ENCODE results near the gene TNNC2. TPM values are rescaled to one million over a fixed set of nuclear protein-coding genes. Genes with fewer than 3 reads are reported as not detected.
"Not testable (repeated sequence)": the region's sequence is repeated elsewhere in the genome, so short reads cannot be mapped to it uniquely, and the experiment has no call there.

The TNNC2 gene
- total RNA-seq, 1 experiment from 2014 or later: not detected

DNA sequence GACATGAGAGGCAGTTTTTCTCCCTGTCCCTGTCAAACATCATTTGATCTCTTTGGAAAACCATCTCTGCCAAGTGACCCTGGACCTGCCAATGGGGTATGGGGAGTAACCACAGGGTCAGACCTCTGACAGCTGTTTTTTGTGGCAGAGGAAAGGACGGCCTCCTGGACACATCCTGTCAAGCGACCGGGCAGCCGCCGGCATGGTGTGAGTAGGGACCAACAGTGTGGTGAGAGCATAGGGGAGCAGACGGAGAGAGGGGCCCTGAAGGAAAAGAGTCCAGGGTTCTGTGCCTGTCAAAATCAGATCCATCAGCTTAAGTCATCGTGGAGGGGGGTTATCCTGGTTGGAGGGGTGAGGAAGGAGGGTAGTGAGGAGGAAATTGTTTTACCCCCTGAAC lies 25.3 kb downstream of the TNNC2 start:
- Histone ChIP-seq H4K20me1 (ENCODE audit: insufficient read depth) (no peaks in the 10 kb centered on the region), H3F3A (ENCODE audit: insufficient read depth, low read depth) (peaks cover 17% of the 10 kb centered on the region), H3K9me2 (ENCODE audit: insufficient read depth) (no peaks in the 10 kb centered on the region), H3K9me3 (ENCODE audit: insufficient read depth, low read depth) (no peaks in the 10 kb centered on the region), H3K27me3 (ENCODE audit: insufficient read depth, low read depth) (no peaks in the 10 kb centered on the region), H3K36me3 (ENCODE audit: low read depth) (peaks cover 31% of the 10 kb centered on the region), H3K79me2 (ENCODE audit: low read depth) (no peaks in the 10 kb centered on the region), H3K4me1 (replicated peaks; ENCODE audit: insufficient read depth) (no peaks in the 10 kb centered on the region), H3K4me3 (no peak overlapping the region), H2AFZ (no peak overlapping the region), H3K27ac (no peak overlapping the region), H3K4me2 (no peak overlapping the region)
- intact Hi-C loops (cut with micrococcal nuclease; ENCODE audit: unreplicated experiment): no loop called here
- no TSS peak for BruUV-seq (replicated peaks)
- ChIA-PET CTCF (interaction anchor here (0.6 kb wide), 1 partner anchor 1395 kb away, joined by 3 read pairs; no protein-coding TSS in a partner anchor), POLR2A (ENCODE audit: unreplicated experiment) (no interaction called here)
- peak in 1 of 2 experiments; percentile 15 for DNase-seq
- no peak for TF ChIP-seq EZH2 (IDR thresholded peaks at IDR 0.05; ENCODE audit: low read depth)
- TF ChIP-seq, protein P1, sequence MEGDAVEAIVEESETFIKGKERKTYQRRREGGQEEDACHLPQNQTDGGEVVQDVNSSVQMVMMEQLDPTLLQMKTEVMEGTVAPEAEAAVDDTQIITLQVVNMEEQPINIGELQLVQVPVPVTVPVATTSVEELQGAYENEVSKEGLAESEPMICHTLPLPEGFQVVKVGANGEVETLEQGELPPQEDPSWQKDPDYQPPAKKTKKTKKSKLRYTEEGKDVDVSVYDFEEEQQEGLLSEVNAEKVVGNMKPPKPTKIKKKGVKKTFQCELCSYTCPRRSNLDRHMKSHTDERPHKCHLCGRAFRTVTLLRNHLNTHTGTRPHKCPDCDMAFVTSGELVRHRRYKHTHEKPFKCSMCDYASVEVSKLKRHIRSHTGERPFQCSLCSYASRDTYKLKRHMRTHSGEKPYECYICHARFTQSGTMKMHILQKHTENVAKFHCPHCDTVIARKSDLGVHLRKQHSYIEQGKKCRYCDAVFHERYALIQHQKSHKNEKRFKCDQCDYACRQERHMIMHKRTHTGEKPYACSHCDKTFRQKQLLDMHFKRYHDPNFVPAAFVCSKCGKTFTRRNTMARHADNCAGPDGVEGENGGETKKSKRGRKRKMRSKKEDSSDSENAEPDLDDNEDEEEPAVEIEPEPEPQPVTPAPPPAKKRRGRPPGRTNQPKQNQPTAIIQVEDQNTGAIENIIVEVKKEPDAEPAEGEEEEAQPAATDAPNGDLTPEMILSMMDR (conservative IDR thresholded peaks at IDR 0.05): no peak

DNA sequence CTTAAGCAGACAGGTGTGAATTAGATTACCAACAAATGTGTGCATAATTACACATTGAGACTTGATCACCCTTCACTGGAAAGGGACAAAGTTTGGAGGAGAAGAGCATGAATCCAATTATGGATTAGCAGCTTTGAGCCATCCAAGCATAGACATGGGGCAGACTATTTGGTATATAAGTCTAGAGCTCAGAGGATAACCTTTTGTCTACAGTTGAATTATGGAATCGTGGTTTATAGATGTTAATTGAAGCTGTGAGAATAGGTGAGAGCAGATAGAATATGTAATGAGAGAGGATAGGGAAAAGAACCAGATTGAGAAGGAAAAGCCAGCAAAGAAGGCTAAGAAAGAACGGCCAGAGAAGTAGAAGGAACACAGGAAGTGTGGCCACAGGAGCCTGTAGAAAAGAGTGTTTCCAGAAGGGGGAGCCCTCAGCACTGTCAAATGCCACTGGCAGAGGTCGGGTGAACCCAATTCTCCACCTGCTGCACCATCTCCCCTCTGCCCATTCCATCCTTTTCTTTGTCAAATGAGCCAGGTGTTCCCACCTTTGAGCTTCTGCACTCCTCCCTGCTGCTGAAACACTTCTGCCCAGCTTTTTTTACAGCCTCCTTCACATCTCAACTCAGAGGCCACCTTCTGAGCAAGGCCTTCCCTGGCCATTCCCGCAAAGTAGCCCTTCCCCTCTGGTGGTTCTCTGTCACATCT lies 28.0 kb downstream of the TNNC2 start:
- ChIA-PET CTCF (interaction anchor here (0.6 to 1.3 kb wide), 11 partner anchors 16 to 550 kb away, joined by 3 to 20 read pairs (median 5); partner anchors contain the start of gene ZNF335), POLR2A (ENCODE audit: unreplicated experiment) (interaction anchor here (0.6 kb wide), 3 partner anchors 49 to 462 kb away, joined by 5 to 9 read pairs (median 8); no protein-coding TSS in a partner anchor)
- intact Hi-C loops (cut with micrococcal nuclease; ENCODE audit: unreplicated experiment): loop anchor here (1.0 to 10.0 kb wide), 3 partner anchors 94 to 286 kb away; partner anchors contain the start of gene NCOA5
- no peaks in the 10 kb centered on the region for H3K9me2 ChIP-seq (ENCODE audit: insufficient read depth)
- H3K36me3 ChIP-seq (ENCODE audit: low read depth): peaks cover 40% of the 10 kb centered on the region
- H3F3A ChIP-seq (ENCODE audit: insufficient read depth, low read depth): peaks cover 18% of the 10 kb centered on the region
- no peak overlapping the region for H3K4me3 ChIP-seq
- no peak overlapping the region for H3K4me2 ChIP-seq
- BruUV-seq (replicated peaks): no TSS peak
- no peak overlapping the region for H2AFZ ChIP-seq
- H3K27ac ChIP-seq: peak overlapping the region; percentile 31
- H3K4me1 ChIP-seq (replicated peaks; ENCODE audit: insufficient read depth): no peaks in the 10 kb centered on the region
- no peak for TF ChIP-seq EZH2 (IDR thresholded peaks at IDR 0.05; ENCODE audit: low read depth)
- TF ChIP-seq, protein P1 (conservative IDR thresholded peaks at IDR 0.05): peak; percentile 82
- H3K27me3 ChIP-seq (ENCODE audit: insufficient read depth, low read depth): no peaks in the 10 kb centered on the region
- DNase-seq: peak in 1 of 2 experiments; percentile 70
- peaks cover 1% of the 10 kb centered on the region; the same call in 1 of the 2 replicates for H3K79me2 ChIP-seq (ENCODE audit: low read depth)
- H3K9me3 ChIP-seq (ENCODE audit: insufficient read depth, low read depth): no peaks in the 10 kb centered on the region
- H4K20me1 ChIP-seq (ENCODE audit: insufficient read depth): no peaks in the 10 kb centered on the region

DNA sequence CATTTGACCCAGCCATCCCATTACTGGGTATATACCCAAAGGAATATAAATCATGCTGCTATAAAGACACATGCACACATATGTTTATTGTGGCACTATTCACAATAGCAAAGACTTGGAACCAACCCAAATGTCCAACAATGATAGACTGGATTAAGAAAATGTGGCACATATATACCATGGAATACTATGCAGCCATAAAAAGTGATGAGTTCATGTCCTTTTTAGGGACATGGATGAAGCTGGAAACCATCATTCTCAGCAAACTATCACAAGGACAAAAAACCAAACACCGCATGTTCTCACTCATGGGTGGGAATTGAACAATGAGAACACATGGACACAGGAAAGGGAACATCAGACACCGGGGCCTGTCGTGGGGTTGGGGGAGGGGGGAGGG lies 29.2 kb downstream of the TNNC2 start:
- CTCF ChIA-PET: interaction anchor here (1.3 kb wide), 1 partner anchor 27 kb away, joined by 3 read pairs; no protein-coding TSS in a partner anchor
- not testable (repeated sequence) for H3K9me3 ChIP-seq (ENCODE audit: insufficient read depth, low read depth)
- peaks cover 43% of the 10 kb centered on the region for H3K36me3 ChIP-seq (ENCODE audit: low read depth)

DNA sequence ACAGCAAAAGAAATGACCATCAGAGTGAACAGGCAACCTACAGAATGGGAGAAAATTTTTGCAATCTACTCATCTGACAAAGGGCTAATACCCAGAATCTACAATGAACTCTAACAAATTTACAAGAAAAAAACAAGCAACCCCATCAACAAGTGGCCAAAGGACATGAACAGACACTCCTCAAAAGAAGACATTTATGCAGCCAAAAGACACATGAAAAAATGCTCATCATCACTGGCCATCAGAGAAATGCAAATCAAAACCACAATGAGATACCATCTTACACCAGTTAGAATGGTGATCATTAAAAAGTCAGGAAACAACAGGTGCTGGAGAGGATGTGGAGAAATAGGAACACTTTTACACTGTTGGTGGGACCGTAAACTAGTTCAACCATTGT lies 29.6 kb downstream of the TNNC2 start:
- H4K20me1 ChIP-seq (ENCODE audit: insufficient read depth); H3K9me2 ChIP-seq (ENCODE audit: insufficient read depth); POLR2A ChIA-PET (ENCODE audit: unreplicated experiment); H3K9me3 ChIP-seq (ENCODE audit: insufficient read depth, low read depth); H3K27ac ChIP-seq; H3K27me3 ChIP-seq (ENCODE audit: insufficient read depth, low read depth); CTCF ChIA-PET; H3K4me2 ChIP-seq; H3K4me3 ChIP-seq; H2AFZ ChIP-seq; DNase-seq; BruUV-seq (replicated peaks): not testable (repeated sequence)
- Histone ChIP-seq H3K4me1 (replicated peaks; ENCODE audit: insufficient read depth) (peaks cover 12% of the 10 kb centered on the region), H3K36me3 (ENCODE audit: low read depth) (peaks cover 43% of the 10 kb centered on the region), H3F3A (ENCODE audit: insufficient read depth, low read depth) (peaks cover 23% of the 10 kb centered on the region), H3K79me2 (ENCODE audit: low read depth) (peaks cover 17% of the 10 kb centered on the region)
- intact Hi-C loops (cut with micrococcal nuclease; ENCODE audit: unreplicated experiment): loop anchor here (10.0 kb wide), 1 partner anchor 287 kb away; the partner anchor contains the start of gene NCOA5

More for the DNA sequence above, 29.2 kb downstream of the TNNC2 start:
- DNase-seq; H3K4me1 ChIP-seq (replicated peaks; ENCODE audit: insufficient read depth); BruUV-seq (replicated peaks); H3K4me2 ChIP-seq; H2AFZ ChIP-seq; H3K9me2 ChIP-seq (ENCODE audit: insufficient read depth); H4K20me1 ChIP-seq (ENCODE audit: insufficient read depth); H3K27me3 ChIP-seq (ENCODE audit: insufficient read depth, low read depth); H3K4me3 ChIP-seq; POLR2A ChIA-PET (ENCODE audit: unreplicated experiment); H3K27ac ChIP-seq: not testable (repeated sequence)
- peaks cover 23% of the 10 kb centered on the region for H3F3A ChIP-seq (ENCODE audit: insufficient read depth, low read depth)
- H3K79me2 ChIP-seq (ENCODE audit: low read depth): peaks cover 12% of the 10 kb centered on the region
- intact Hi-C loops (cut with micrococcal nuclease; ENCODE audit: unreplicated experiment): loop anchor here (2.0 to 10.0 kb wide), 2 partner anchors 95 to 287 kb away; partner anchors contain the start of gene NCOA5
